Panc1 (cell line): ENCODE data around the gene PMS1. TPM values are rescaled to one million over a fixed set of nuclear protein-coding genes. Genes with fewer than 3 reads are reported as not detected.

Source experiments
- ATAC-seq: fragments of 200-7000 bp; cut with Tn5 transposase; 2 replicates; pipeline ENCODE4 v1.9.1; 2020; ENCODE audit warnings: mild to moderate bottlenecking, moderate library complexity
- BruUV-seq: library from RNA; stranded (reverse); fragments of 400-500 nt; replicated peaks from 2 replicates; lab custom pipeline; 2021; lab: Mats Ljungman, UMichigan
- CTCF ChIA-PET: fragments of 300-600 bp; sonication (Branson Sonifier 250); formaldehyde crosslinking; loops from one replicate; lab custom pipeline; 2022; ENCODE audit warnings: antibody characterized with exemption; lab: Charles Lee
- POLR2A ChIA-PET: fragments of 300-600 bp; sonication (Branson Sonifier 250); formaldehyde crosslinking; loops from one replicate; lab custom pipeline; 2022; ENCODE audit warnings: antibody characterized with exemption; lab: Charles Lee
- DNase-seq: peaks from one replicate; pipeline ENCODE4 v3.0.0-alpha.2; 2010; ENCODE audit warnings: low read depth, low spot score
- H3K27ac ChIP-seq: 2 replicates; pipeline ENCODE4 v1.5.1; 2011; ENCODE audit warnings: mild to moderate bottlenecking, low read length, inconsistent platforms
- H3K27me3 ChIP-seq: fragments of 200-500 bp; sonication (Bioruptor generic); 2 replicates; pipeline ENCODE4 v1.6.0; 2014; ENCODE audit warnings: low read length, inconsistent platforms; ENCODE audit not compliant: control insufficient read depth, insufficient read depth
- H3K36me3 ChIP-seq: fragments of 200-500 bp; sonication (Bioruptor generic); 2 replicates; pipeline ENCODE4 v1.5.1; 2014; ENCODE audit warnings: inconsistent platforms, mild to moderate bottlenecking, low read length, moderate library complexity; ENCODE audit not compliant: control insufficient read depth, insufficient read depth
- H3K4me1 ChIP-seq: 2 replicates; pipeline ENCODE4 v1.5.1; 2011; ENCODE audit warnings: inconsistent platforms, mild to moderate bottlenecking, low read length, moderate library complexity; ENCODE audit not compliant: control insufficient read depth, insufficient read depth
- H3K4me3 ChIP-seq, 2 experiments: 2 replicates each; pipeline ENCODE4 v1.5.1; 2011 to 2012; ENCODE audit warnings: low read depth in 2 of 2, low read length in 2 of 2, mild to moderate bottlenecking in 2 of 2, inconsistent platforms in 1 of 2, moderate library complexity in 1 of 2
- H3K9me3 ChIP-seq: fragments of 200-500 bp; sonication (Bioruptor generic); 2 replicates; pipeline ENCODE4 v1.5.1; 2014; ENCODE audit warnings: low read depth, mild to moderate bottlenecking, inconsistent platforms, low read length, moderate library complexity; ENCODE audit not compliant: control insufficient read depth, insufficient read depth
- POLR2AphosphoS5 ChIP-seq: IDR thresholded peaks from 2 replicates; pipeline ENCODE4 v1.6.1; 2012; ENCODE audit warnings: mild to moderate bottlenecking, low read depth, low read length, moderate library complexity
- SIN3A ChIP-seq: IDR thresholded peaks from 2 replicates; pipeline ENCODE4 v1.6.1; 2012; ENCODE audit warnings: low read depth, mild to moderate bottlenecking, low read length, moderate library complexity, borderline replicate concordance; ENCODE audit not compliant: insufficient read depth
- TCF7L2 ChIP-seq: IDR thresholded peaks from 2 replicates; pipeline ENCODE4 v1.6.1; 2011; ENCODE audit warnings: mild to moderate bottlenecking, low read depth, low read length, inconsistent platforms
- in situ Hi-C: cut with HindIII; loops from 2 replicates; pipeline ENCODE4 v1.10.0; 2016; ENCODE audit warnings: low sequenced_read_pairs, low pct_unique_long_range_greater_than_20kb
- intact Hi-C: fragments of 100-400 bp; cut with micrococcal nuclease; formaldehyde crosslinking; loops from one replicate; pipeline ENCODE4 v1.10.0; 2022; ENCODE audit not compliant: unreplicated experiment
- total RNA-seq: library from RNA; stranded (reverse); gene quantifications from one replicate; pipeline ENCODE4 v1.2.1, GENCODE V29; 2021; ENCODE audit not compliant: unreplicated experiment
- TF ChIP-seq, protein P1 (sequence below), 2 experiments: IDR thresholded peaks; 2 replicates each; pipeline ENCODE4 v1.6.1; 2011 to 2012; ENCODE audit warnings: low read depth in 2 of 2, control low read depth in 1 of 2, low read length in 1 of 2, mild to moderate bottlenecking in 1 of 2, moderate library complexity in 1 of 2; ENCODE audit not compliant: insufficient read depth in 1 of 2
- TF ChIP-seq, protein P2 (sequence below): fragments of 450-650 bp; IDR thresholded peaks from 2 replicates; pipeline ENCODE4 v1.5.1; 2017; ENCODE audit warnings: mild to moderate bottlenecking

Gene PMS1
- total RNA-seq, 1 experiment from 2014 or later = 47.0 TPM

DNA sequence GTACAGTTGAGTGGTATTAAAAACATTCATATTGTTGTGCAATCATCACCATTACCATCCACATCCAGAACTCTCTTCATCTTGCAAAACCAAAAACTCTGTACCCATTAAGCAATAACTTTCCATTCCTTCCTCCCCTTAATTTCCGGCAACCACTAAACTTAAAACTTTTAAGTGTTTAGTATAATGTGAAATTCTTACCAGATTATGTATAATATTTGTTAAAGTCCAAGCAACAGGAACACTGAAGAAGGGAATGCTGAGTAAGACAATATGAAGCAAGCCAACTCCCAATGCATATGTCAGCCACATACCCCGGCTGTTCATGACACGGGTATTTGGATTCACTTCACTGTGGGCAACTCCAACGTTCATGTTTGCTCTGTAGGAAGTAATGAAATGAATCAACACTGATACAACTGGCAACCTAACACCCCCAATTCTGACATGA lies 2.0 kb upstream of the PMS1 start:
- H3K27ac ChIP-seq = no peak overlapping the region
- H3K36me3 ChIP-seq = peaks cover 34% of the 10 kb centered on the region
- H3K4me3 ChIP-seq = peak overlapping the region; percentile 69 to 96; a peak in 3 of 4 replicates
- H3K4me1 ChIP-seq = peaks cover 9% of the 10 kb centered on the region
- in situ Hi-C loops (no loop called here), intact Hi-C loops (no loop called here)
- no peak for DNase-seq
- TSS peak; percentile 66 for BruUV-seq
- ChIA-PET POLR2A (no interaction called here), CTCF (interaction anchor here (0.7 kb wide), 1 partner anchor 327 kb away, joined by 4 read pairs; no protein-coding TSS in a partner anchor)
- ATAC-seq = no peak
- TF ChIP-seq SIN3A = no peak
- TF ChIP-seq POLR2AphosphoS5 = no peak
- no peak for TF ChIP-seq TCF7L2
- TF ChIP-seq, protein P1, sequence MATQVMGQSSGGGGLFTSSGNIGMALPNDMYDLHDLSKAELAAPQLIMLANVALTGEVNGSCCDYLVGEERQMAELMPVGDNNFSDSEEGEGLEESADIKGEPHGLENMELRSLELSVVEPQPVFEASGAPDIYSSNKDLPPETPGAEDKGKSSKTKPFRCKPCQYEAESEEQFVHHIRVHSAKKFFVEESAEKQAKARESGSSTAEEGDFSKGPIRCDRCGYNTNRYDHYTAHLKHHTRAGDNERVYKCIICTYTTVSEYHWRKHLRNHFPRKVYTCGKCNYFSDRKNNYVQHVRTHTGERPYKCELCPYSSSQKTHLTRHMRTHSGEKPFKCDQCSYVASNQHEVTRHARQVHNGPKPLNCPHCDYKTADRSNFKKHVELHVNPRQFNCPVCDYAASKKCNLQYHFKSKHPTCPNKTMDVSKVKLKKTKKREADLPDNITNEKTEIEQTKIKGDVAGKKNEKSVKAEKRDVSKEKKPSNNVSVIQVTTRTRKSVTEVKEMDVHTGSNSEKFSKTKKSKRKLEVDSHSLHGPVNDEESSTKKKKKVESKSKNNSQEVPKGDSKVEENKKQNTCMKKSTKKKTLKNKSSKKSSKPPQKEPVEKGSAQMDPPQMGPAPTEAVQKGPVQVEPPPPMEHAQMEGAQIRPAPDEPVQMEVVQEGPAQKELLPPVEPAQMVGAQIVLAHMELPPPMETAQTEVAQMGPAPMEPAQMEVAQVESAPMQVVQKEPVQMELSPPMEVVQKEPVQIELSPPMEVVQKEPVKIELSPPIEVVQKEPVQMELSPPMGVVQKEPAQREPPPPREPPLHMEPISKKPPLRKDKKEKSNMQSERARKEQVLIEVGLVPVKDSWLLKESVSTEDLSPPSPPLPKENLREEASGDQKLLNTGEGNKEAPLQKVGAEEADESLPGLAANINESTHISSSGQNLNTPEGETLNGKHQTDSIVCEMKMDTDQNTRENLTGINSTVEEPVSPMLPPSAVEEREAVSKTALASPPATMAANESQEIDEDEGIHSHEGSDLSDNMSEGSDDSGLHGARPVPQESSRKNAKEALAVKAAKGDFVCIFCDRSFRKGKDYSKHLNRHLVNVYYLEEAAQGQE (IDR thresholded peaks at IDR 0.05; ENCODE audit: insufficient read depth in 1 of 2, low read depth in 2 of 2, low read length in 1 of 2) = no peak
- TF ChIP-seq, protein P2, sequence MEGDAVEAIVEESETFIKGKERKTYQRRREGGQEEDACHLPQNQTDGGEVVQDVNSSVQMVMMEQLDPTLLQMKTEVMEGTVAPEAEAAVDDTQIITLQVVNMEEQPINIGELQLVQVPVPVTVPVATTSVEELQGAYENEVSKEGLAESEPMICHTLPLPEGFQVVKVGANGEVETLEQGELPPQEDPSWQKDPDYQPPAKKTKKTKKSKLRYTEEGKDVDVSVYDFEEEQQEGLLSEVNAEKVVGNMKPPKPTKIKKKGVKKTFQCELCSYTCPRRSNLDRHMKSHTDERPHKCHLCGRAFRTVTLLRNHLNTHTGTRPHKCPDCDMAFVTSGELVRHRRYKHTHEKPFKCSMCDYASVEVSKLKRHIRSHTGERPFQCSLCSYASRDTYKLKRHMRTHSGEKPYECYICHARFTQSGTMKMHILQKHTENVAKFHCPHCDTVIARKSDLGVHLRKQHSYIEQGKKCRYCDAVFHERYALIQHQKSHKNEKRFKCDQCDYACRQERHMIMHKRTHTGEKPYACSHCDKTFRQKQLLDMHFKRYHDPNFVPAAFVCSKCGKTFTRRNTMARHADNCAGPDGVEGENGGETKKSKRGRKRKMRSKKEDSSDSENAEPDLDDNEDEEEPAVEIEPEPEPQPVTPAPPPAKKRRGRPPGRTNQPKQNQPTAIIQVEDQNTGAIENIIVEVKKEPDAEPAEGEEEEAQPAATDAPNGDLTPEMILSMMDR = no peak
- H3K27me3 ChIP-seq = no peaks in the 10 kb centered on the region
- no peaks in the 10 kb centered on the region for H3K9me3 ChIP-seq

DNA sequence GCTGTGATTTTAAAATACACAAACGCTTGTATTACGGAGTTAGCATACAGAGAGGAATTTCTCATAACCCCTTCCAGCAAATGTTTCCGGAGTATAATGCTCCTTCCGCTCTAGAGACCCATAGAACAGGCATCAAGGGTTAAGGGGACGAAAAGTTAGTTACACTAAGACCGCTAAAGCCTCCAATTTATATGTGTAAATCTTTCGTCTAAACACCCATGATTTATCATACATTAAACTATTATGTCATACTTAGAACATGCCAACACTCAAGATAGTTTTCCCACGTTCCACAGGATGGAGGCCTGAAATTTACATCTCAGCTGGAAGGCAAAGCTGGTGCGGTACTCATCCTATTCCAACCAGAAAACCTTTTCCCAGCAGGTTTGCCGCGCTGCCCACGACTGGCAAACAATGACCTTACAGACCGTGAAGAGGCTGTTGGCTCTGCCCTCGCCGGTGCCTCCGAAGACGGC lies 761 bp upstream of the PMS1 start:
- Histone ChIP-seq H3K9me3 (no peaks in the 10 kb centered on the region), H3K4me3 (peak overlapping the region; percentile 69 to 96), H3K36me3 (peaks cover 28% of the 10 kb centered on the region), H3K27me3 (no peaks in the 10 kb centered on the region), H3K27ac (peak overlapping the region; percentile 97), H3K4me1 (peaks cover 9% of the 10 kb centered on the region)
- no peak for TF ChIP-seq SIN3A
- TF ChIP-seq, protein P1 (IDR thresholded peaks at IDR 0.05; ENCODE audit: insufficient read depth in 1 of 2, low read depth in 2 of 2, low read length in 1 of 2) = no peak
- TF ChIP-seq, protein P2 = no peak
- DNase-seq = no peak
- intact Hi-C loops (no loop called here), in situ Hi-C loops (no loop called here)
- no TSS peak for BruUV-seq
- POLR2A ChIA-PET = no interaction called here
- ATAC-seq = peak; percentile 40
- CTCF ChIA-PET = no interaction called here
